MM.1S (cell line): ENCODE measurements around the gene SAAL1.

Source experiments
- EZH2 ChIP-seq: fragments of 300-600 bp; sonication (generic); optimal IDR thresholded peaks from 2 replicates; pipeline ENCODE3; 2017; ENCODE audit warnings: low read depth, mild to moderate bottlenecking, antibody characterized with exemption, low read length, mixed read lengths
- EZH2phosphoT487 ChIP-seq: fragments of 300-600 bp; sonication (generic); IDR thresholded peaks from 2 replicates; pipeline ENCODE4 v1.6.1; 2018; ENCODE audit warnings: antibody characterized with exemption, low read length
- TF ChIP-seq, protein P1 (sequence below): fragments of 300-600 bp; sonication (generic); IDR thresholded peaks from 2 replicates; pipeline ENCODE4 v1.5.1; 2016; ENCODE audit warnings: antibody characterized with exemption, low read length, mixed read lengths

DNA sequence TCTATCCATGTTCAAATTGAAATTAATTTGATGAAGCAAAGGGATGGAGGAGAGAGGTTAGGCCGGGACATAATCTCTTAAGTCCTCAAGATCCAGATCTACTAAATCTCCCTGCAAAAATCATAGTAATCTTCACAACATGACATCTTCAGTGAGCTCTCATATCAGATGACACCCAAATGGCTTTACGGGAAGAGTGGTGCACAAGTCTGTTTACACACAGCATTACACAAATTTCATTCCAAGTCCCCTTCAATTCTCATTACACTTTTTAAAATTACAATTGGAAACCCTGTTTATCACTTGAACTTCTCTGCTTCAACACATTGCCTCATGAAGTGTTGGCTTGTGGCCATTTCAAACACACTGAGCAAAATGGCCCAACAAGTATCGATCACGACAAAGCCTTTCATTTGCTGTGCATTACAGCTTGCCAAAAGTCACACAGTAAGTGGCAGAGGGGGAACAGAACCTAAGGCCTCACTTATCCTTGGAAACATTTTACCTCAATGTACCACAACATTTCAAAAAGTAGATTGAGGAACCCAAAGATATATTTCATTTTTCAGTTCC is 41.9 kb downstream of the SAAL1 start:
- TF ChIP-seq, protein P1, sequence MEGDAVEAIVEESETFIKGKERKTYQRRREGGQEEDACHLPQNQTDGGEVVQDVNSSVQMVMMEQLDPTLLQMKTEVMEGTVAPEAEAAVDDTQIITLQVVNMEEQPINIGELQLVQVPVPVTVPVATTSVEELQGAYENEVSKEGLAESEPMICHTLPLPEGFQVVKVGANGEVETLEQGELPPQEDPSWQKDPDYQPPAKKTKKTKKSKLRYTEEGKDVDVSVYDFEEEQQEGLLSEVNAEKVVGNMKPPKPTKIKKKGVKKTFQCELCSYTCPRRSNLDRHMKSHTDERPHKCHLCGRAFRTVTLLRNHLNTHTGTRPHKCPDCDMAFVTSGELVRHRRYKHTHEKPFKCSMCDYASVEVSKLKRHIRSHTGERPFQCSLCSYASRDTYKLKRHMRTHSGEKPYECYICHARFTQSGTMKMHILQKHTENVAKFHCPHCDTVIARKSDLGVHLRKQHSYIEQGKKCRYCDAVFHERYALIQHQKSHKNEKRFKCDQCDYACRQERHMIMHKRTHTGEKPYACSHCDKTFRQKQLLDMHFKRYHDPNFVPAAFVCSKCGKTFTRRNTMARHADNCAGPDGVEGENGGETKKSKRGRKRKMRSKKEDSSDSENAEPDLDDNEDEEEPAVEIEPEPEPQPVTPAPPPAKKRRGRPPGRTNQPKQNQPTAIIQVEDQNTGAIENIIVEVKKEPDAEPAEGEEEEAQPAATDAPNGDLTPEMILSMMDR: no peak
- no peak for TF ChIP-seq EZH2
- TF ChIP-seq EZH2phosphoT487: no peak
